Stimulated activated CD8-positive, alpha-beta memory T cell treated with anti-CD3 and anti-CD28 coated beads, Interleukin-4, amount 100 ng/mL, for 4 hours (primary cell): ENCODE data around the gene HNRNPUL2.

Experiments used
- DNase-seq, 2 donors: peaks; one replicate each; pipeline ENCODE4 v3.0.0-alpha.2; 2020; ENCODE audit warnings: low read depth in 2 of 2, low spot score in 1 of 2

HNRNPUL2 gene

DNA sequence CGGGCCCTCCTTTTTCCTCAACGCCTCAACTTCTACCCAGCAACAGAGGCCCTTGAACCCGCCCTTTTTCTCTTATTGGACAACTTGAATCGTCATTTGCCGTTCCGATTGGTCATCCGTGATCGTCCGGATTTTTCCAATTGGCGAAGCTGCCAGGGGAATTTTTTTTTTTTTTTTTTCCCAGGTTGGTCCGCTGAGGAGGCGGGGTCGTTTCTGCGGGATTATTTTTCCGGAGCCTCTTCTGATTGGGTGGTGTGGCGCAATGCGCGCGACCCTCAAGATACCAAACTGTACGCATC, 564 bp upstream of the HNRNPUL2 start:
- peak; percentile 55 to 64 for DNase-seq

DNA sequence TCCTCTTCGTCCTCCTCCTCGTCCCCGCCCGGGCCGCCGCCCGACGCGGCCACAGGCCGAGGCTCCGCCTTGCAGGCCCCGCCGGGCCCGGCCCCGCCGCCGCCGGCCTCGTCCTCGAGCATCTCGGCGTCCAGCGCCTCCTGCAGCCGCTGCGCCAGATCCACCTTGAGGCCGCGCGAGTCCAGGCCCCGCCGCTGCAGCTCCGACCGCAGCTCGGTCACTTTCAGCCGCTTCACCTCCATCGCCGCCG, 417 bp downstream of the HNRNPUL2 start:
- no peak for DNase-seq

DNA sequence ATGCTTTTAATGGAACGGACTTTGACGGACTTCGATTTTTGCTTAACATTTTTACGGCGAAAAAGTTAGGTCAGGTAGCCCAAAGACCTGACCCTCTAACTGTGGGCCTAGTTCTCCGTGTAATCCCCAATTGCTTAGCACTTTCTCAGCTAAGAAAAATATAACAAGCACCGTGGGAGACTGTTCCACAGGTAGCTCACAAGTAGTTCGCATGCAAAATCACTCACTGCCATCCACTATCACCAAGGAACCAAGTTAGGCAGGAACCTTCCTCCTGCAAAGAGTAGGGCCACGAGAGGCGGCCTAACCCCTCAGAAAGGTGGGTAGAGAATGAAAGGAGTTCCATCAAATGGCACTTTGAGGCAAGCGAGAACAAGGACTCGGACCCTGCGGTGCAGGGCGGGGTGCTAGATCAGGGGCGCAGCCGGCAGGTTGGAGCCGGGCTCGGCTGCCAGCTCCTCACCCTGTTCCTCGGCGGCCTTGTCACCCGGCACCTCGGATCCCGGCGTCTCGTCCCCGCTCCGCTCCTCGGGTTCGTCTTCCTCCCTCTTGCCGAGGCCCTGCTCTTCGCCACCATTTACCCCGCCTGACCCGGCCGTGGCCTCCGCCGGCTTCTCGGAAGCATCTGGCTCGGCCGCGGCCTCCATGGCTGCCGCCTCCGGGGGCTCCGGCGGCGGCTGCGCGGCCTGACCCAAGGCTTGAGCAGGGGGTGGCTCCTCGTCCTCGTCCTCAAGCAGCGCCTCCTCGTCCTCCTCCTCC, 922 bp downstream of the HNRNPUL2 start:
- DNase-seq, result no peak

DNA sequence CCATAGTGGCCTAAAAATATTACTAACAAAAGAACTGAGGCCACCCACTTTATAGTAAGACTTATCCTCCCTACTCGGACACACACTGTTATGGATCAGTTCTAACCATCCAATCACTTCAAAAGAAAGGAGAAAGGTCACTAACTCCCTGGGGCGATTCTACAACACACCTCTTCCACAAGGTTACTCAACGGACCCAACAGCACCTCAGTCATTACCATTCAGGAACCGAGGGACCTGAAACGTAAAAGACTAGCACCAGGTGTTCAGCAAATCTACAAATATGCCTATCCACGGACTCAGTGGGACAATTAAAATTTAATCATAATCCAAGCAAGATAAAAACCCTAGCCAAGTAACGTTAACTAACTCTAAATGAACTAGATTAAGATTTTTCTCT, 1.6 kb downstream of the HNRNPUL2 start:
- DNase-seq, result no peak

DNA sequence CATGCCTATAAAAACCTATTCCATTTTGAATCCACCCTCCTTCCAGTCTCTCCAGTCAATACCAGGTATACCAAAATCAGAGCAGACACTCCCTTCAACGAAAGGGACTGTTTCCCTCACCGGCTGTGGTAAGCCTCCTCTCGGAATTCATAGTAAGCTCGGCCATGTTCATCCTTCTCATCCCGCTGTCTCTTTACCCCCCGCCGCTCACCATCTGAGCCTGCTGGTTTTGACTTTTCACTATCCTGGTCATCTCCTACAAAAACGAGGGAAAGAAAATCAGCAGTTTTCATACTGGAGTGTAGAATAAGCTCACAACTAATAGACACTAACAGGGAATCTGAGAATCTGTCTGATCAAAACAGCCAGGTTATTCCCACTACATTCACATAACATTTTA, 3.1 kb downstream of the HNRNPUL2 start:
- no peak for DNase-seq

DNA sequence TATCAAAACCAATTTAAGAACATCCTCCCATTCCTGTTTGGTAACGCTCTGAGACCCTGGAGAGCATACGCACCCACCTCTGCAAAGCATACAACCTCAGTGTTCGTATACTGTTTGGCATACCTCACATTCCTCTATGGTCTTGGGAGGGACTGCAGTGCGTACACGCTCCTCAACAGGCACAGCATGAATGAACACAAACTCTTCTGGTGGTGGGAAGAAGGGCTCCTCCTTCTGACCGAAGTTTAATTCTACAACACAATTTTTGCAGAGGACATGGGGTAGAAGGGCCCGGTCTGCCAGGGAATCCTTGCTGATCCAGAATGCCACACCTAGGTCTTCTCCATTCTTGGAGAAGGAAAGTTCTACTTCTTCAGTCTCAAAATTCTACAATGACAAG, 5.3 kb downstream of the HNRNPUL2 start:
- no peak for DNase-seq

DNA sequence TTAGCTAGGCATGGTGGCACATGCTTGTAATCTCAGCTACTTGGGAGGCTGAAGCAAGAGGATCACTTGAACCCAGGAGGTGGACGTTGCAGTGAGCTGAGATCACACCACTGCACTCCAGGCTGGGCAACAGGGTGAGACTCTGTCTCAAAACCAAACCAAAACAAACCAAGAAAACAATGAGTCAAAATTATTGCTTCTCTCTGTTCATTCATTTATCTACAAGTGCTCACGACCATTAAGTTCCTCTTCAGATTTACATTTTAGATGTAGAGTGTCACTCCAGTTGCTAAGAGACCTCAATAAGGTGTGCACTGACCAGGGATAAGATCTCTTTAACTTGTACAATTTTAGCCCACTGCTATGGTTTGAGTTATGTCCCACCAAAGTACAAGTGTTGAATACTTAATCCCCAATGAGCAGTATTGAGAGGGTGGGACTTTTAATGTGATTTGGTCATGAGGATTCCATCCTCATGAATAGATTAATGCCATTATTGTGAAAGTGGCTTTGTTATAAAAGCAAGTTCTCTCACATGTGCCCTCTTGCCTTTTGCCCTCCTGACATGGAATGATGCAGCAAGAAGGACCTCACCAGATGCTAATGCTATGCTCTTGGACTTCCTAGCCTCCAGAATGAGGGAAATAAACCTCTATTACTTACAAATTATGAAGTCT, 7.8 kb downstream of the HNRNPUL2 start:
- DNase-seq, result no peak

DNA sequence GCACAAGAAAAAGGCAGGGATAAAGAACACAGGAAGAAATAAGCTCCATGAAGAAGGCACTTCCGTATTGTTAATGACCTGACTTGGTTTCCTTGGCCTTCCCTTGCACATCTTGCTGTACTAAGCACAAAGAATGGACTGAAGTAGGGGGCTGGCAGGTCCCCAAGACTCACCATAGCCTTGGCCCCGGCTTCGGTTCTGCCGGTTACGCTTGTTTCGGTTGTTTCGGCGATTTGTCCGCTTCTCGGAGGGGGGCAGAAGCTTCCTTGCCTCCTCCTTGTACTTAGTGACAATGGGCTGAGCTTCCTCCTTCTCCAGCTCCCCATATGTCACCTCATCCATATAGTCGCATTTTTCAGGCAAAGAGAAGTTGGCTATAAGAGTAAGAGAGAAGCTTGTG, 10.4 kb downstream of the HNRNPUL2 start:
- no peak for DNase-seq

DNA sequence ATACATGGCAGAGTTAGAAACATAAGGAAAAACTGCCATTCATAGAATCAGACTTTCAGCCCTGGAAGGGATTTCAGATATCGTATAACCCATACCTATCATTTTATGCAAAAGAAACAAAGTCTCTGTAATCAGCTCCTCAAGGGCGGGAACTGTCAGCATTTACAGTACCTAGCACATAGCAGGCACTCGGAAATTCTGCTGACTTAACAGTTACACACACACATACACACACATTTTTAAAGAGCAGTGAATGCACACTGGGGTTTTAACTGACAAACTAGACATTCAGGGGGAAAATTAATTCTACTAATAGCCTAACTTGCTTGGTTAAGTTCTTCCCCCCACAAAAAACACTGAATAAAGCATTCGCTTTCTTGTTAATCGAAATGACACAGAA, 11.1 kb downstream of the HNRNPUL2 start:
- no peak for DNase-seq

DNA sequence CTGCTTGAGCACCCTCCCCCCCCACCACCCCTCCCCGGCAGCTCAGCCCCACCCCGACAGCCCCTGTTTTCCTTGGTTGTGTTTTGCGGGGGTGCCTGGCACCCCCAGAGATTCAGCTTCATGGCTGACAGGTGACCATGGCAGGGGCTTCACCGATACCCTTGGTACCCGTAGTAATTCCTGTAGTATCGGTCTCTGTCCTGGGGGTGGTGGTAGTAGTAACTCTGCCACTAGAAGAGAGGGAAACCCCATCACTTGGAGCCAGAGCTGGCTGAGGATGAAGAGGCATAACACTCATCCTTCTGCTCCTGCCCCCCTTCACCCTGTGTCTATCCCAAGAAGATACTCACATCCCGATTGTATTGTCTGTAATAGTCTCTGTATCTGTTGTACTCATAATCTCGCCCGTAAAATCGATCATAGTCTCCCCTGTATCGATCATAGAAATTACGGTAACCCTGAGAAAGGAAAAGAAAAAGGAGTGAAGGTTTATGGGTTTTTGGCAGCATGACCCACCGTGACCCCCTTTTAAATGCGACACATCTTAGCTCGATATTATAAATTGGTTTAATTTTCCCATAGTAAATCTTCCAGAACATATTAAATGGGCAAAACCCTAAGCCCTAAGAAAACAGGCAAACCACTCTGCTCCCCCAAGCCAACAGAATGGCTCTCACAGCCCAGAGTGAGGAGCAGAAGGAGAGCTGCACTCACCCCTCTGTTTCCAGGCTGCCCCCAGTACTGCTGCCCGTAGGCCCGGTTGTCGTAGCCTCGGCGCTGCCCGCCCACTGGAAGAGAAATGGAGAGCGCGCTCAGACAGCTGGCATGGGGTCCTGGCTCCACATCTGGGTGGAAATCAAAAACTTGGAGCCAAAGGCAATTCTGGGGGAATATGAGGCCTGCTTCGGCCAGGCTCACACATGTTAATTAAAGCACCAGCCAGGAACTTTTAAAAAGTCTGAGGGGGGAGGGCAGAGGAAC, 11.8 kb downstream of the HNRNPUL2 start:
- no peak for DNase-seq

DNA sequence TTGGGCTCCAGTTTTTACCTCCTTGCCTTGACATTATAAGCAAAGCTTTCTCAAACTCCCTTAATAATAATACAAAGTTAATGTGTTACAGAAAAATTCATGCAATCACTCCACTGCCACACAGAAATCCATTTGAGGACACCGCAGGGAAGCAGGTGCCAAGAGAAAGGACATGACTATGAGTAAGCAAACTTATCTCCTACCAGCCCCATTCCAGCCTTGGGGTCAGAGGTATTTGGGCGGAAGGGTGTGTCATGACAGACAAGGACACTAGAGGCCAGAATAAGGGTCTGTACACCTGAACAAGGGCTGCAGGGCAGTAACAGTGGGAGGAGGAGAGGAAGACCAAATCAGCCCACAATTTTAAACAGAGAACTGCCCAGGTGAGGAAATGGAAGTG, 13.9 kb downstream of the HNRNPUL2 start:
- DNase-seq, result no peak

DNA sequence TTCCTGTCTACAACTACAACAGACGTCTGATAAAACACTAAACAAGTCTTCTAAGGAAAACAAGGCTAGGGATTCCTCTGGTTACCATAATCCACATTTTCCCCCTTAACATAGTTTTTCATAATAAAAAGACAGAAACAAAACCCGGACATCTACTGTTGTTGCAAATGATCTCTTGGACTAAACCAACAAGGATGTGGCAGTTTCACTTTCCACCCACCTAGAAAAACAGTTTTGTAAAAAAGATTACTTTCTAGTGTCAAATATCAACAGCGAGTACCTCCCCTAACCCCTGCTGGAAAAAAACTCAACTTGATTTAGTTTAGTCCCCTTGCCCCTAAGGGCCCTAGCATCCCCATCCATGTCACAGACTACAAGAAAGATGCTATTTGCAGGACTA, 14.4 kb downstream of the HNRNPUL2 start:
- DNase-seq, result no peak

DNA sequence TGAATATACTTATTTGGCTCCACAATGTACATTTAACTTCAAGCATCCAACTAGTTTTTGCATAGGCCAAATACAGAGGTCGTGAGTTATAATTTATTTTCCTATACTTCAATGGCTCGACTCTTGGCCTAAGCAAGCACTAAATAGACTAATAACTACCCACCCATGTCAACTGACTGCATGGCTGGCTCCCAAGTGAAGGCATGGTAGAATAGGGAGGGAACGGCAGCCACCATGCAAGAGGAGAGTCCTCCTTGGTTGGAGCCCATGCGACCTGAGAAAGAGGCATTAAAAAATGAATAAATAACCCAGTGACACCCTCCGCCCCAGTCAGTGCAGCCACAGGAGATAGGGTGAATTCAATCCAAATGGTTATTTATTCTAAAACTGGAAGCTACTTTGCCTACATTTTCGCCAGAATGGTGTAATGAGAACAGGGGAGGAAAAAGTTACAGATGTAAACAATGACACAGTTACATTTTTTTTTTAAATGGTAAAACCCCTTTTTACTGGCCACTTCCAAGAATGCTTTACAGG, 14.9 kb downstream of the HNRNPUL2 start:
- DNase-seq, result no peak

DNA sequence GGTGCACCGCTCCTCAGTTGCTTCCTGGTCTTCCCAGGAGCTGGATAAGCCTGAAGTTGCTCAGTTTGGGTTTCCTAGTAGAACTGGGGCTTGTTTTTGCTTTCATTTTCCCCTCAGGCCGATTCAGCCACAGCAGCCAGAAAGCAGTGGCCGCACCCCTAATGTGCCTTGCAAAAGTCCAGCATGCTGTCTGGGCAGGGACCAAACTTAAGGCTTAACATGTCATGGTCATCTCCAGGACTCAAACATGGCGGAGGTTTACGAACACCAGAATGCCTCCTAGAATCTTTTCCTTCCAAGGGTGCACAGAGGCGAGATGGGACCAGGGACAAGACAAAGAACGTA, 17.3 kb downstream of the HNRNPUL2 start:
- no peak for DNase-seq

DNA sequence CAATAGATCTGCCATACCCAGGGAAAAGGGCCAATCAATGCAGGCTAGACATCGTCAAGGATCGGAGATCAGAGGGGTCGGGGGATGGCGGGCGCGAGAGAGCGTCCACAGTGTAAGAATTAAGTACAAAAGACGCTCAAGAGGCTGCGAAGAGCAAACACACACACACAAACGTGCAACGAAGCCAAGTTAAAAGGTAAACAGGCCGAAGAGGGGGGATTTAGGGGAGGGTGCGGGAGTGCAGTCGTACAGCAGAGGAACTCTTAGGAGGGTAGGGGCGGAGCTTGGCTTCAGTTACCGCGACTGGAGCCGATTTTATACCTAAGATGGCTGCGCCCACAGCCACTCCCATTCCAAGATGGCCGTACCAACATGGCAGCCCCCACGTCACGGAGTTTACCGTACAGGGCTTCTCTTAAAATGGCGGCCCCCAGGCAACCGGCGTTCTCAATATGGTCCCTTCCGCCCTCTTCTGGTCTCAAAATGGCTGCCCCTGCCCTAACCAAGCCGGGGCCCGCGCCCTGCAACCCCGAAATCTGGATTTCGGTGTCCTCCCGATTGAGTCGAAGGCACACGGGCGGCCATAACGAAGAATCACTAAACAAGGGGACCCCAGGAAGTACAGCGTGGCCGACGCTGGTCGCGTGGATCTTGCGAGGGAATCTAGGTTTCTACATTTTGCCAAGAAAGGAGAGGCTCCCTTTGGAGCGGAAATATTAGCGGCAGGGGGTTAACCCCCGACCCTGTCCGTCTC, 17.8 kb downstream of the HNRNPUL2 start:
- DNase-seq, result peak; percentile 94

DNA sequence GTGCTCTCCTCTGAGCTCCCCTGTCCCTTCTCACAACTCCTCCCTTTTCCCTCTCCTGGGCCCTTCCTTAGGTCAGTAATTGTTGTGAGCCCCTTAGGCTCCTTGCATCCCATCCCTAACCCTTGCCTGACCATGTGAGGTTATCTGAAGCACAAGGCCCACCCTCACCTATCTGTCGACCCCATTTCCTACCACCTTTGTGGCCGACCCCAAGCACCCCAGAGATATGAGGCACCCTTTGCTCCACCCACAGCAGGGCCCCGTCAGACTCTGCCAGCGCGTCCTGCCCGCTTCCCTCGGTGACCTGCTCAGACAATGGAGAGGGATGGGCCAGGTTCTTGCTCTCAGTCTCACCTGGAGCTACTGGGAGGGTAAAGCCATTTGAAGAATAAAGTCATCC, 18.5 kb downstream of the HNRNPUL2 start:
- peak; percentile 19 to 23 for DNase-seq

DNA sequence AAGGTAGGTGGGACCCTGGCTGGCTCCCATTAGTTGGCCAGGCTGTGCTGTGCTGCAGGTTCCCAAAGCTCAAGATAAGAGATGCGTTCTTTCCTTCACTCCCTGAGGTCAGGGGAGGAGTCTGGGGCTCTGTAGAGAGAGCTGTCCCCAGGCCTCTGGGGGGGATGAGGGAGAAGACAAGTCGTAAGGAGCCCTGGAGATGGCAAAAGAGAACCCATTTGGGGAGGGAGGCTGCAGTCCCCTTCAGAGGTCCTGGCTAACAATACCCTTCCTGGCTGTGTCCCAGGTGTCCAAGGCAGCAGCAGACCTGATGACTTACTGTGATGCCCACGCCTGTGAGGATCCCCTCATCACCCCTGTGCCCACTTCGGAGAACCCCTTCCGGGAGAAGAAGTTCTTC, 18.9 kb downstream of the HNRNPUL2 start:
- no peak for DNase-seq

DNA sequence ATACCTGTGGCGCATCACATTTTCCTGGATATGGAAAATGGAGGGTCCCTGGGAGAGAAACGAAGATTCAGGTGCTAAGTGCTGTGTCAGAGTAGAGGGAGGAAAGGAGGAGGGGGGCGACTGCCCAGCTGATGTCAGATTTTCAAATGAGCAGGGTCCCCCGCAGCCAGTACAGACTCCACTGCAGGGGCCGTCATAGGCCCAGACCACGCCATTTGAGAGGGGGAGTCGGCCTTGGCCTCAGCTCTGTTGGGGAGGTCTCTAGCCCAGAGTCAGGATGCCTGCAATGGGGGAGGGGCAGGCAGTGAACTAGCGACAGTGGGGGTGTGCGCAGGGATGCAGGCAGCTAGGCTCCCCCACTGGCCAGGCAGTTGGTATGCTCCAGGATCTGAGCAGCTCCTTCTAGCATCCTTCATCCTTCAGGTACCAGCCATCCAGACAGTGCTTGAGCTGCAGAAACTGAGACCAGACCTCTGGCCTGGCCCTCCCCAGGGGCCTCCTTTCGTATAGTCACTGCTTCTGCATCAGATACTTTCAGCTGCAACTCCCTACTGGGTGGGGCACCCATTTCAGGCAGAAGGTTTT, 19.9 kb downstream of the HNRNPUL2 start, which contains the start of the genes BSCL2 and GNG3:
Gene BSCL2, minus strand, starts transcription at position 148 of the 585 bp plus-strand sequence. CDS start 229 bp downstream, outside the sequence.
Gene GNG3, plus strand, starts transcription at position 400 of the 585 bp plus-strand sequence. CDS start 620 bp downstream, outside the sequence.
- DNase-seq, result no peak

DNA sequence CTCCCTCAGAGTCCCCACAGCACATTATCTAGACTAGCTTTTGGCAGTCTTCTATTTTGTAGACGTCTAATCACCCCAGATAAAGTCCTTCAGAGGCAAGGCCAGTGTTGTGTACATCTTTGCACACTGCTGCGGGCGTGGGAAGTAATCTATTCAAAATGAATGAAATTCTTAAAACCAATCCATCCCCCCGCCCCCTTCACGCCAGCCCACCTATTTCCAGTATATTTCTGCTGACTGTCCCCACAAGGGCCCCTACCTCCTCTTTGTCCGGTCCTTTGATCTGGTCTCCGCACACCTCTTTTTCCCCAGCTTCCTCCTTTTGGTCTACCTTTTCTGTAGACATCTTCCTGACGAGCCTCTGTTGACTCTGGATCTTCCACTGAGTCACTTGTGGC, 20.4 kb downstream of the HNRNPUL2 start:
- DNase-seq, result no peak
